DOHH2 (cell line): ENCODE measurements around the gene ANKRD55.

ENCODE experiments used
- H3F3A ChIP-seq: fragments of 200-600 bp; sonication (generic), shearing (Covaris generic); 2 replicates; pipeline ENCODE4 v1.6.0; 2016; ENCODE audit warnings: antibody characterized with exemption, mild to moderate bottlenecking; ENCODE audit not compliant: control insufficient read depth, insufficient read depth
- H3K27ac ChIP-seq: fragments of 200-600 bp; sonication (generic); 2 replicates; pipeline ENCODE4 v1.5.1; 2014; ENCODE audit warnings: low read depth, mild to moderate bottlenecking, low read length, moderate library complexity
- H3K27me3 ChIP-seq: fragments of 200-600 bp; sonication (generic); 2 replicates; pipeline ENCODE4 v1.6.1; 2014; ENCODE audit warnings: mild to moderate bottlenecking, low read length, mixed read lengths; ENCODE audit not compliant: control insufficient read depth
- H3K36me3 ChIP-seq: fragments of 200-600 bp; sonication (generic); 2 replicates; pipeline ENCODE4 v1.6.1; 2014; ENCODE audit warnings: mild to moderate bottlenecking, low read length, moderate library complexity, mixed read lengths; ENCODE audit not compliant: control insufficient read depth
- H3K4me1 ChIP-seq: fragments of 200-600 bp; sonication (generic); 2 replicates; pipeline ENCODE4 v1.6.1; 2014; ENCODE audit warnings: mild to moderate bottlenecking, low read length, mixed read lengths; ENCODE audit not compliant: control insufficient read depth
- H3K4me2 ChIP-seq: fragments of 200-600 bp; sonication (generic); 2 replicates; pipeline ENCODE4 v1.6.0; 2014; ENCODE audit warnings: mild to moderate bottlenecking, low read length, moderate library complexity
- H3K4me3 ChIP-seq: fragments of 200-600 bp; sonication (generic); 2 replicates; pipeline ENCODE4 v1.5.1; 2014; ENCODE audit warnings: mild to moderate bottlenecking, low read length, mixed read lengths
- H3K79me2 ChIP-seq: fragments of 200-600 bp; sonication (generic); 2 replicates; pipeline ENCODE4 v1.6.1; 2014; ENCODE audit warnings: mild to moderate bottlenecking, low read length, mixed read lengths; ENCODE audit not compliant: control insufficient read depth
- H3K9me2 ChIP-seq: fragments of 200-600 bp; sonication (generic); replicated peaks from 2 replicates; pipeline ENCODE4 v1.6.1; 2014; ENCODE audit warnings: mild to moderate bottlenecking, low read length, mixed read lengths; ENCODE audit not compliant: control insufficient read depth
- H3K9me3 ChIP-seq: fragments of 200-600 bp; sonication (generic); 2 replicates; pipeline ENCODE4 v1.6.1; 2014; ENCODE audit warnings: antibody characterized with exemption, low read length, mixed read lengths; ENCODE audit not compliant: control insufficient read depth, insufficient read depth
- H4K20me1 ChIP-seq: fragments of 200-600 bp; sonication (generic); 2 replicates; pipeline ENCODE4 v1.6.0; 2014; ENCODE audit warnings: low read depth, mild to moderate bottlenecking, antibody characterized with exemption, low read length, moderate library complexity; ENCODE audit not compliant: control insufficient read depth, insufficient read depth
- EZH2phosphoT487 ChIP-seq: fragments of 200-600 bp; sonication (generic); IDR thresholded peaks from 2 replicates; pipeline ENCODE4 v1.6.1; 2017; ENCODE audit warnings: borderline replicate concordance, mild to moderate bottlenecking, antibody characterized with exemption, low read length, moderate library complexity, mixed read lengths
- TF ChIP-seq, protein P1 (sequence below): fragments of 200-600 bp; sonication (generic); IDR thresholded peaks from one replicate; pipeline ENCODE4 v1.5.1; 2014; ENCODE audit warnings: antibody characterized with exemption, mild to moderate bottlenecking, low read depth, low read length; ENCODE audit not compliant: poor library complexity, severe bottlenecking

ANKRD55 gene

DNA sequence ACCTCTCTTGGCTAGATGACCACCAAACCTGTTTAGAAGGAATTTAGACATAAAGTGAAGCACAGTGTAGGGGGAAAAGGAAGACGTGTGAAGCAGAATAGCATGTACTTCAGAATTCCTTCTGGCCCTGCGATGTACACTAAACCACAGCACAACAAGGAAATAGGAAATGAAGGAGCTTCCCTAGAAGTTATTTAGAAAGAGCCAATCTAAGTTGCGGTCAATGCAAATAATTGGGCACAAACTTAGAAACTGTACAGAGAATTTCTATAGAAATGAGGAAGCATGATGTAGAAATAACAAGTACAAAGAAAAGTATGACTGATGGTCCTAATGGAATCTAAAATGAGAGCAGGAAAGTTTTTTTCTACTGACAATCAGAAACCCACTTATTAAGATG, 41.5 kb downstream of the ANKRD55 start:
- Histone ChIP-seq H3K4me3 (no peak overlapping the region), H3F3A (no peaks in the 10 kb centered on the region), H3K4me1 (peaks cover 8% of the 10 kb centered on the region), H3K9me2 (no peaks in the 10 kb centered on the region), H4K20me1 (no peaks in the 10 kb centered on the region), H3K27ac (no peak overlapping the region), H3K36me3 (no peaks in the 10 kb centered on the region), H3K4me2 (no peak overlapping the region), H3K9me3 (peaks cover 4% of the 10 kb centered on the region), H3K27me3 (peaks cover 4% of the 10 kb centered on the region), H3K79me2 (no peaks in the 10 kb centered on the region)
- TF ChIP-seq, protein P1, sequence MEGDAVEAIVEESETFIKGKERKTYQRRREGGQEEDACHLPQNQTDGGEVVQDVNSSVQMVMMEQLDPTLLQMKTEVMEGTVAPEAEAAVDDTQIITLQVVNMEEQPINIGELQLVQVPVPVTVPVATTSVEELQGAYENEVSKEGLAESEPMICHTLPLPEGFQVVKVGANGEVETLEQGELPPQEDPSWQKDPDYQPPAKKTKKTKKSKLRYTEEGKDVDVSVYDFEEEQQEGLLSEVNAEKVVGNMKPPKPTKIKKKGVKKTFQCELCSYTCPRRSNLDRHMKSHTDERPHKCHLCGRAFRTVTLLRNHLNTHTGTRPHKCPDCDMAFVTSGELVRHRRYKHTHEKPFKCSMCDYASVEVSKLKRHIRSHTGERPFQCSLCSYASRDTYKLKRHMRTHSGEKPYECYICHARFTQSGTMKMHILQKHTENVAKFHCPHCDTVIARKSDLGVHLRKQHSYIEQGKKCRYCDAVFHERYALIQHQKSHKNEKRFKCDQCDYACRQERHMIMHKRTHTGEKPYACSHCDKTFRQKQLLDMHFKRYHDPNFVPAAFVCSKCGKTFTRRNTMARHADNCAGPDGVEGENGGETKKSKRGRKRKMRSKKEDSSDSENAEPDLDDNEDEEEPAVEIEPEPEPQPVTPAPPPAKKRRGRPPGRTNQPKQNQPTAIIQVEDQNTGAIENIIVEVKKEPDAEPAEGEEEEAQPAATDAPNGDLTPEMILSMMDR, result no peak
- TF ChIP-seq EZH2phosphoT487, result no peak

DNA sequence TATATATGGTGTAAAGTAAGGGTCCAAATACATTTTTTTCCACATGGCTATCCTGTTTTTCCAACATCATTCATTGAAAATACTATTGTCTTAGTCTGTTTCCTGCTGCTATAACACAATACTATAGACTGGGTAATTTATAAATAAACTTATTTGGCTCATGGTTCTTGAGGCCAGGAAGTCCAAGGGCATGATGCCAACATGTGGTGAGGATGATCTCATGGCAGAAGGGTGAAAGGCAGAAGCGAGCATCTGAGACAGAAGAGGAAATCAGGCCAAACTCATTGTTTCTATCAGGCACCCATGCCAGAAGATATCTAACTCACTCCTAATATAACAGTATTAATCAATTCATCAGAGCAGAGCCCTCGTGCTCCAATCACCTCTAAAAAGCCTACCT, 42.6 kb downstream of the ANKRD55 start:
- H3K79me2 ChIP-seq, result no peaks in the 10 kb centered on the region
- H3K36me3 ChIP-seq, result no peaks in the 10 kb centered on the region
- TF ChIP-seq, protein P1, result no peak
- no peak for TF ChIP-seq EZH2phosphoT487
- no peaks in the 10 kb centered on the region for H3F3A ChIP-seq
- H3K4me1 ChIP-seq, result peaks cover 8% of the 10 kb centered on the region
- no peak overlapping the region for H3K4me2 ChIP-seq
- no peak overlapping the region for H3K4me3 ChIP-seq
- H3K9me2 ChIP-seq, result no peaks in the 10 kb centered on the region
- no peaks in the 10 kb centered on the region for H4K20me1 ChIP-seq
- H3K27me3 ChIP-seq, result peaks cover 4% of the 10 kb centered on the region
- H3K9me3 ChIP-seq, result peaks cover 4% of the 10 kb centered on the region
- no peak overlapping the region for H3K27ac ChIP-seq

DNA sequence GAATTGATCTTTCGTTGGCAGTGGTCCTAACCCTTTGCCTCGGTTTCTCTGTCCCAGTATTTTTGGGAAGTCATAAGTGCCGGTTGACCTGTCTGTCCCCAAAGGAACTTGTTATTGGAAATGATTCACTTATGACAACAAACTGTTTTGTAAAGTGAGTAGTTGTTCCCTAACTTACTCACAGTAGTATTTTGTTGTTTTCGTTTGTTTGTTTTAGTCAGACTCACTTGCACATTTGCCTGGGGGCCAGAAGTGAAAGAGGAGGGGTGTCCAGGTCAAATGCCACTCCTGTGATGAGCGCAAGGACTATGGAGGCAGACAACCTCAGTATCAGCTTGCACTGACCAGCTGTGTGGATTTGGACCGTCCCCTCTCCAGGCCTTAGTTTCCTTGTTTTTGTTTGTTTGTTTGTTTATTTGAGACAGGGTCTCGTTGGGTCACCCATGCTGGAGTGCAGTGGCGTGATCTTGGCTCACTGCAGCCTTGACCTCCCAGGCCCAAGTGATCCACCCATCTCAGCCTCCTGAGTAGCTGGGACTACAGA, 47.3 kb downstream of the ANKRD55 start:
- Histone ChIP-seq H3K9me2 (no peaks in the 10 kb centered on the region), H4K20me1 (no peaks in the 10 kb centered on the region), H3K4me3 (no peak overlapping the region), H3K27me3 (no peaks in the 10 kb centered on the region), H3K79me2 (no peaks in the 10 kb centered on the region), H3K4me1 (no peaks in the 10 kb centered on the region), H3K36me3 (no peaks in the 10 kb centered on the region), H3K4me2 (no peak overlapping the region), H3F3A (no peaks in the 10 kb centered on the region), H3K9me3 (peaks cover 2% of the 10 kb centered on the region), H3K27ac (no peak overlapping the region)
- no peak for TF ChIP-seq EZH2phosphoT487
- TF ChIP-seq, protein P1, result no peak

DNA sequence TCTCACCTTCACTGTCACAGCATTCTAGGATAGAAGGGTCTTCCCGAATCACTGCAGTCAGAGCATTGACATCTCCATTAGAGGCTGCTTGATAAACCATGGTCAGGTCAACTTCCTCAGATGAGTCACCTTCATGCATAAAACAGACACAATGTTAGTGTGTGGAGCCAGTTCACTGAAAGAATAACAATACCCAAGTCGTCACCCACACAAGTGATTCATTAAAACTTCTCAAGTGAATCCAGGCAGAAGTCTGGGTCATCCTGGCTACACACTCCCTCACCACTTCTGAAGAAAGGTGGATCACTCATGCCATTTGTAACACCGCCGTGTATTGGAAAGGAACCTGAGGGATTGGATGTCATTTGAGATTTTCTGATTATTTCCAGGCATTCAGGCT, 49.6 kb downstream of the ANKRD55 start:
- H3K4me2 ChIP-seq, result no peak overlapping the region
- H3F3A ChIP-seq, result no peaks in the 10 kb centered on the region
- H3K4me1 ChIP-seq, result no peaks in the 10 kb centered on the region
- H3K36me3 ChIP-seq, result no peaks in the 10 kb centered on the region
- TF ChIP-seq, protein P1, result no peak
- no peak for TF ChIP-seq EZH2phosphoT487
- H3K79me2 ChIP-seq, result no peaks in the 10 kb centered on the region
- H4K20me1 ChIP-seq, result no peaks in the 10 kb centered on the region
- no peaks in the 10 kb centered on the region for H3K9me2 ChIP-seq
- H3K27ac ChIP-seq, result no peak overlapping the region
- H3K27me3 ChIP-seq, result no peaks in the 10 kb centered on the region; the same call in 1 of the 2 replicates
- no peaks in the 10 kb centered on the region for H3K9me3 ChIP-seq
- no peak overlapping the region for H3K4me3 ChIP-seq
